GM19023 (cell line): ENCODE data around the gene CORO2B.
"Not testable (repeated sequence)": the region's sequence is repeated elsewhere in the genome, so short reads cannot be mapped to it uniquely, and the experiment has no call there.

ENCODE experiments used
- ATAC-seq: cut with Tn5 transposase; IDR thresholded peaks from one replicate; pipeline ENCODE4 v1.9.1; 2021; ENCODE audit warnings: mild to moderate bottlenecking, moderate library complexity; ENCODE audit not compliant: unreplicated experiment

CORO2B gene

GRCh38 chr15:68719051-68719450 is 140.3 kb downstream of the CORO2B start:
- no peak for ATAC-seq

GRCh38 chr15:68719672-68720071 is 140.9 kb downstream of the CORO2B start:
- no peak for ATAC-seq

GRCh38 chr15:68721886-68722285 is 143.1 kb downstream of the CORO2B start:
- ATAC-seq, result no peak

- no peak for ATAC-seq
Measured at GRCh38 chr15:68725736-68726135, 146.9 kb downstream of the CORO2B start.

DNA sequence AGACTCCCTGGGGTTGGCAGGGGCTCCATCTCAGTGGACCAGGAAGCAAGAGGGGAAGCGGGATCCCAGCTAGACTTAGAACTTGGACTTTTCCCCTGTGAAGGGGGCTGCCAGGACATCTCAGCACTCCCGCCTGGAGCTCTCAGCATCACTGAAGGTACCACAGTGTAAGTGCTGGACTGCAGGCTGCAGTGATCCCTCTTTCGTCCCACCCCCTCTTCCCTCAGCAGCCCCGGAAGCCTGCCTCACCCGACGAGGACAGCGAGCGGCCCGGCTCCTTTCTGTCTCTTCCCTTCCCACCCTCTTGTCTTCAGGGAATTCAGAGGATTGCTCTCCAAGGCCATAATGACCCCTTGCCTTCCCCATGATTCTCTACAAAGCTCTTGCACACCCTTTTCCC is 147.5 kb downstream of the CORO2B start:
- ATAC-seq, result no peak

DNA sequence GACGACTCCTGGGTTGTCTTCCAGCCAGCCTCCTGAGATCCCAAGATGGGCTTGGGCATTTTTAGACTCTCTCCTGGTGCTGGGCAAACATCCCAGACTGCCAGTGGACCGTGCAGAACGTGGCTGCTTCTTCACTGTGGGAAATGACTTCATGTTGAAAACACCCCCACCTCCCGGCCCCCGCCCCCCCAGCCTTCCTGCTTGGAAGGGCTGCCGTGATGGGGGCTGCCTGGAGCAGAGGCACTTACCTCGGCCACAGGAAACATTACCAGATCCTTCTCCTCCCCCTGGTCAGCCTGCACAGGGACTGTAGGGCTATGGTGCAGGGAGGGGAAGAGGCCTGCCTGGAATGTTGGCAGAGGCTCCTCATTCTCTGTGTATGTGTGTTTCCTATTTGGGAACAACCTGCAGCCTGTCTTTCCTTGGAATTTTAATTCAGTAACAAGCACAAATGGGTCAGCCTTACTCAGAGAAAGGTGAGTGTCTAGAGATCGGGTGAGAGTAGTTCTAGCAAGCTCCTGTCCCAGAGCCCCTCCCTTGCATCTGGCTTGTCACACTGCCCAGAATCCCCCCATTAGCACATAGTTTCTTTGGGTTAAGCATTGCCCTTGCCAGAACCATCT is 151.1 kb downstream of the CORO2B start:
- ATAC-seq, result no peak

GRCh38 chr15:68730471-68730919 is 151.7 kb downstream of the CORO2B start:
- ATAC-seq, result no peak

DNA sequence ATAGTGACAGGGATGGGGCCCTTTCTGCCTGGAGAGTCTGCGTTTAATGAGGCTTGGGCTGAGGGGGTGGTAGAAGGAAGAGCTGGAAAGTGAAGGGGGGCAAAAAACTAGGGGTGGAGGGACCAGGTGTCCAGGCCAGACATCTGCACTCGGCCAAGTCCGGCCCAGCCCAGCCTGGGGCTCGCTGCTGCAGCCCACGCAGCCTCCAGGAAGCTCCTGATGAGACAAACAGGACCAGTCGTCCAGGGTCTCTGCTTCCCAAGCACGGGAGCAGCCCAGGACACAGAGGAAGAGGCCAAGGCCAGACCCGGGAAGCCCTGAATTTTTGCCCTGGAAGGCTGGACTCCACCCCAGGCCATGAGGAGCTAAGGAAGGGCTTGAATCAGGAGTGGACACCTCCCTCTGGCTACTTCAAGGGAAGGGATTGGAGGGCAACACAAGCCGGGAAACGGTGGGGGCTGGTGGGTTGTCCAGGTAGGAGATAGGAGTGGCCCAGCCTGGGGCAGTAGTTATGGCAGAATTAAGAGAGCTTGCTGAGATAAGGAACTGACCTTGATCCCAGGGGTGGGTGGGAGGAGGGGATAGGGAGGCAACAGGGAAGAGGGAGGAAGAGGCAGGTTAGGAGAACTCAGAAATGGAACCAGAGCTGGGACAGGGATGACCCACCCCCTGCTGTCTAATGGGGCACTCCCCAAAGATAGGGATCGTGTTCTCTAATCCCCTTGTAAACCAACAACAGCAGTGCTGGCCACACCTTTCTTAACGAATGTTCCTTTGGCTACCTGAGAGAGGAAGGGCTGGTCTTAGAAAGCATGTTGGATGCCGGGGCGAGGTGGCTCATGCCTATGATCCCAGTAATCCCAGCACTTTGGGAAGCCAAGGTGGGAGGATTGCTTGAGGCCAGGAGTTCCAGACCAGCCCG is 152.4 kb downstream of the CORO2B start:
- no peak for ATAC-seq

DNA sequence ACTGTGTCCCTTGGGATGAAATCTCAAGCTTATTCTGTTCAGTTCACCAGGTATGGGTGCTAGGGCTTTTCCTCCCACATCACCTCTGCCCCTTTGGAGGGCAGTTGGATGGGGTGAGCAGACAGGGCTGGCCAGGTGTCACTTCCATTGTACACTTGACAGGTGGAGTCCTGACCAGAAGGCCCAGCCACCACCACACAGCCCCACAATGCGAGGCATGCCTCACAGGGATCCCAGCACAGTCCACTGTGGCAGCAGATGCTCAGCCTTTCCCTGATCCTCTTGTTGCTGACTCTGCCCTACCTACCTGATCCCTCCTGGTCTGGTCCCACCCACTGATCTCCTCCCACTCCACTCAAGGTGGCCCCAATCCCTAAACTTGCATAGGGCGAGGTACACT is 153.7 kb downstream of the CORO2B start:
- ATAC-seq, result no peak

DNA sequence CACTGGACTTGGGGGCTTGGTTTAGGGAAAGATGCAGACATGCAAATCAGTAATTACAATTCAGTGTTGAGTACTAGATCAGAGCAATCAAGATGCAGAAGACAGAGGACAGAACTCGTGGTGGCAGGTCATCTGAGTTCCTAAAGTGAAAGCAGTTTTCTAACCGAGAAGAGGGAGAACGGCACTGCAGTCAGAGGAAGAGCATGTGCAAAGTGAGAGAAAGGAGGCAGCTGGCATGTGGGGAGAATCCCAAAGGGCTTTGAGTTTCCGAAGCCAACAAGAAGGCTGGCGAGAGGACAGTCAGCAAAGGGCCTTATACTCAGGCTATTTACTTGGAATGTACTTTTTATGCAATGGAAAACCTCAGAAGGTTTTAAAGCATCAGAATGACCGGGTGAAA is 154.9 kb downstream of the CORO2B start:
- ATAC-seq, result no peak

GRCh38 chr15:68734352-68734751 is 155.6 kb downstream of the CORO2B start:
- ATAC-seq, result no peak

DNA sequence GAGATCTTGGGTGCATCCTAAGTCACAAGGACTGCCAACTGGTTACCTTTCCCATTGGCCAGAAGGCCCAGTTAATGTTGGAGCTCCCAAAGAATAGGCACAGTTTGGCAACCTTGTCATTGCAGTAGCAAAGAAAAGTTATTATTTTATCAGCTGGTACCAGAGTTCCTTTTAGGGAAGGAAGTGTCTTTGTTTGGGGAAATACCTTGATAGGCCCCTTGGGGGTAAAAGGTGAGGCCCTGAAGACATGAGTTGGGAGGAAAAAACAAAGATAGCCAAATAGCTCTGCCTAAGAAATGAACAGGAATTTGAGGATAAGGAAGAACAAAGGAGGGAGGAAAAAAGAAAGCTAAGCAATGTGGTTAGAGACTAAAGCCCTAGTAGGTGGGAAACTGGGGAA is 156.1 kb downstream of the CORO2B start:
- no peak for ATAC-seq

- ATAC-seq, result no peak
Measured at GRCh38 chr15:68735610-68736009, 156.8 kb downstream of the CORO2B start.

DNA sequence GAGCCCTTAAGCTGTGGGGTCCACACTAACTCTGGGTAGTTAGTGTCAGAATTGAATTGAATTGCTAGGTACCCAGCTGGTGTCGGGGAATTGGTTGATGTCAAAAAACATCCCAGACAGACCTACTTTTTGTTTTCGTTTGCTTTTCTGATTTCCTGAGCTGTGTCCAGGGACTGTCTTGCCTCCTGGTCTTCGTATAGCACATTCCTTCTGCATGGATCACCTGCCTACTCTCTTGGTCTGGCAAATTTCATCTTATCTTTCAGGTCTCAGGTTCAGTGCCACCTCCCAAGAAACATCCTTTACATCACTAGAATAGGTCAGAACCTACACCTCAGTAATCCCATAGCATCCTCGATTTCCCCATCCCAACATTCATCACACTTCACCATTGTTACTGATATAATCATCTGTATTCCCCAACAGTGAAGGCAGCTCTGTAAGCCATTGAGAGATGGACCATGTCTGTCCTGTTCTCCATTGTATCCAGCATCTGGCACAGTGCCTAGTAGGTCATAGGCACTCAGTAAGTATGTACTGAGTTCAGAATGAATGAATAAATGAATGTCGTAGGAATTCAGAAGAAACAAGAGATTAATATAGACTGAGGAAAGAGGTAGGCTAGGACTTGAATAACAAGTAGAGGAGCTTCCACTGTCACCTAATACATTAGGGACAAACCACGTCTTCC is 160.7 kb downstream of the CORO2B start:
- no peak for ATAC-seq

DNA sequence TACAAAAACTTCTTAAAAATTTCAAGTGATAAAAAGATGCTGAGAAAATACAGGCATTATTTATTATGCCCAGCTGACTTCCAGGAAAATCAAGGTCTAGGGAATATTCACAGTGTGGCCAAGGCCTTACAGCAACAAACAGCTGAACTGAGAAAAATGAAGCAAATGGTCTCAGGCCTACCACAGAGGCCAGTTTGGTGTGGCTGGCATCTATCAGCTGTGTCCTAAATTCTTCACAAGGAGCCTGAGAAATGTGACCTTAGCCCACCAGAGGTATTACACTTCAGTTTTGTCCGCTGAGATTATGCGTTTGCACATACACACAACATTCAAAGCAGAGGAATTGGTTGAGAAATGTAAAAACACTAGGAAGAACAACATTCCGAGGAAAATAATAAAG is 164.5 kb downstream of the CORO2B start:
- ATAC-seq, result no peak

DNA sequence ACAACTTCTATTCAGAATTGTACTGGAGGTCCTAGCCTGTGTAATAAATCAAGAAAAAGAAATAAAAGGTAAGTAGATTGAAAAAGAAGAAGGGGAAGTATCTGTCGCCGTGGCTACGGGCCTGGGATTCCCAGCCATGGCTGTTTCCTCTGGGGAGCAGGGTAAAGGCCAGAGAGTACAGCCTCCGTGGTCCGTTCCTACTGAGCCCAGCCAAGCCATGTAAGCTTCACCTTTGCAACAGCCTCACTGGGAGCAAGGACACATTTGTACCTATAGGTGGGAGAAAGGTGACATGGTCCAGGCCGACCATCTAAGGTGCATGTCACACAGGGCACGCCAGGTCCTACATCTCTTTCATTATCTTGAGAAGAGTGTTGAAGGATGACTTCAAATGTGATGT is 170.6 kb downstream of the CORO2B start:
- ATAC-seq, result no peak

- ATAC-seq, result no peak
Measured at GRCh38 chr15:68749793-68750192, 171.0 kb downstream of the CORO2B start.

DNA sequence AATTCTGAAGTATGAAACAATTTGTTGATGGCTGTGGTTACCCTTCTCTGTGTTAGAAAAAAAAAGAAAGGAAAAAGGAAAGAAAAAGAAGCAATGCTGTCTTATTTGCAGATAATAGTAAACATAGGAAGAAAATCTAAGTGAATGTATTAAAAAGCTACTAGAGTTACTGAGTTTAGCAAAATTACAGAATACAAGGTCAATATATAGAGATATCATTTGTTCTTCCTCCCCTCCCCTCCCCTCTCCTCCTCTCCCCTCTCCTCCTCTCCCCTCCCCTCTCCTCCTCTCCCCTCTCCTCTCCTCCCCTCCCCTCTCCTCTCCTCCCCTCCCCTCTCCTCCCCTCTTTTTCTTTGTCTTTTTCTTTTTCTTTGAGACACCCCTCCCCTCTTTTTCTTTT is 172.8 kb downstream of the CORO2B start:
- no peak for ATAC-seq

DNA sequence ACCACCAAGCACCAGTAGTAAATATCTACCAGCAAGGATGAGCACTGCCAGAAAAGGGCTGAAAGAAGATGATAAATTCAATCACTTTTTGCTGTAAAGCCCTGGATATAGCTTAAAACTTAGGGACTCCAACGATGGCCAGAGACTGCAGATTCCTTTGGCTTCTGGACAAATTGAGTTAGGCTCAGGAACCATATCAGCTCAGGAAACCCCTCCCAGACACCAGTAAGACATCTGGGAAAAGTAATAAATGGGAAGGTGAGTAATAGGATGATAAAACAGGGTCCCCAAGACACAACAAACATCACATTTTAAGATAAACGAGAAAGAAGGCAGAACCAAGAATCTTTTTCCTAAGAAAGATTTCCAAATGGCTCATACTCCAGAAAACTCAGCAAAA is 176.9 kb downstream of the CORO2B start:
- ATAC-seq, result no peak

- not testable (repeated sequence) for ATAC-seq
Measured at GRCh38 chr15:68759982-68760579, 181.3 kb downstream of the CORO2B start.

DNA sequence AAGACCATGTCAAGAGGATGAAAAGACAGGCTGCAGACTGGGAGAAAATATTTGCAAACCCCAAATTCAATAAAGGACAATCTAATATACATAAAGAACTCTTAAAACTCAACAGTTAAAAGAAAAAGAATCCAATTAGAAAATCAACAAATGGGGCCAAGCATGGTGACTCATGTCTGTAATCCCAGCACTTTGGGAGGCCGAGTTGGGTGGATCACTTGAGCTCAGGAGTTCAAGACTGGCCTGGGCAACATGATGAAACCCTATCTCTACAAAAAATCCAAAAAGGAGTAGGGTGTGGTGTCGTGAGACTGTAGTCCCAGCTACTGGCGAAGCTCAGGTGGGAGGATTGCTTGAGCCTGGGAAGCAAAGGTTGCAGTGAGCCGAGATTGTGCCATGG is 184.3 kb downstream of the CORO2B start:
- no peak for ATAC-seq
